ENCODE measurements around the gene CALML3.

- TF ChIP-seq CTCF (IDR thresholded peaks at IDR 0.05; ENCODE audit: low read depth, low read length) (no peak), EZH2phosphoT487 (IDR thresholded peaks at IDR 0.05; ENCODE audit: low read depth) (no peak)
Measured at GRCh38 chr10:5561704-5562645, 37.2 kb downstream of the CALML3 start.

Data from OCI-LY3 (cell line).